HepG2 (cell line): ENCODE results near the gene GDF15. TPM values are rescaled to one million over a fixed set of nuclear protein-coding genes. Genes with fewer than 3 reads are reported as not detected.

Experiments used
- AKAP8 ChIP-seq: sonication (generic); formaldehyde crosslinking; IDR thresholded peaks from 2 replicates; pipeline ENCODE4 v1.5.1; 2020; ENCODE audit warnings: mild to moderate bottlenecking, missing genetic modification reagents
- ETV6 ChIP-seq: sonication (generic); formaldehyde crosslinking; conservative IDR thresholded peaks from 2 replicates; pipeline ENCODE4 v1.4.0; 2020; ENCODE audit warnings: missing genetic modification reagents
- FOXA3 ChIP-seq: IDR thresholded peaks from 2 replicates; pipeline ENCODE4 v1.6.1; 2016; ENCODE audit warnings: missing genetic modification reagents, missing compliant biosample characterization
- MYNN ChIP-seq: sonication (generic); formaldehyde crosslinking; IDR thresholded peaks from 2 replicates; pipeline ENCODE4 v1.4.0; 2020; ENCODE audit warnings: mild to moderate bottlenecking, low read depth, missing genetic modification reagents
- NAIF1 ChIP-seq: sonication (generic); formaldehyde crosslinking; IDR thresholded peaks from 2 replicates; pipeline ENCODE4 v1.5.0; 2020; ENCODE audit warnings: mild to moderate bottlenecking, missing genetic modification reagents, borderline replicate concordance
- NFYB ChIP-seq: sonication (generic); formaldehyde crosslinking; IDR thresholded peaks from 2 replicates; pipeline ENCODE4 v1.4.0; 2020; ENCODE audit warnings: missing genetic modification reagents
- NONO ChIP-seq, 2 experiments: fragments of 450-650 bp in 1 of 2; sonication (generic) in 1 of 2; formaldehyde crosslinking in 1 of 2; IDR thresholded peaks in 1 of 2; conservative IDR thresholded peaks in 1 of 2; 2 replicates each; pipeline versions ENCODE4 v1.6.1 to v1.8.0; 2017 to 2022; ENCODE audit warnings: mild to moderate bottlenecking in 1 of 2, missing genetic modification reagents in 1 of 2, moderate library complexity in 1 of 2
- SP1 ChIP-seq, 2 experiments: fragments of 450-650 bp in 1 of 2; sonication (generic) in 1 of 2; formaldehyde crosslinking in 1 of 2; IDR thresholded peaks; 2 replicates each; pipeline versions ENCODE4 v1.4.0 to v1.6.1; 2016 to 2020; ENCODE audit warnings: missing genetic modification reagents in 1 of 2
- ZC3H4 ChIP-seq: sonication (generic); formaldehyde crosslinking; IDR thresholded peaks from 2 replicates; pipeline ENCODE4 v1.4.0; 2020; ENCODE audit warnings: missing genetic modification reagents, borderline replicate concordance
- ZNF546 ChIP-seq: sonication (generic); formaldehyde crosslinking; conservative IDR thresholded peaks from 2 replicates; pipeline ENCODE4 v1.8.1; 2023; ENCODE audit warnings: mild to moderate bottlenecking, missing genetic modification reagents
- ZNF550 ChIP-seq: sonication (generic); formaldehyde crosslinking; IDR thresholded peaks from 2 replicates; pipeline ENCODE4 v1.4.0; 2020; ENCODE audit warnings: mild to moderate bottlenecking, missing genetic modification reagents, borderline replicate concordance
- ZNF747 ChIP-seq: sonication (generic); formaldehyde crosslinking; IDR thresholded peaks from 2 replicates; pipeline ENCODE4 v1.8.1; 2023; ENCODE audit warnings: missing genetic modification reagents, mild to moderate bottlenecking, borderline replicate concordance
- ZNF772 ChIP-seq: sonication (generic); formaldehyde crosslinking; IDR thresholded peaks from 2 replicates; pipeline ENCODE4 v1.5.0; 2020; ENCODE audit warnings: mild to moderate bottlenecking, missing genetic modification reagents
- ZNF773 ChIP-seq: sonication (generic); formaldehyde crosslinking; IDR thresholded peaks from 2 replicates; pipeline ENCODE4 v1.4.0; 2020; ENCODE audit warnings: missing genetic modification reagents, borderline replicate concordance
- ZNF782 ChIP-seq: sonication (generic); formaldehyde crosslinking; IDR thresholded peaks from 2 replicates; pipeline ENCODE4 v1.4.0; 2020; ENCODE audit warnings: missing genetic modification reagents, mild to moderate bottlenecking, borderline replicate concordance
- polyA plus RNA-seq, 8 experiments: library from polyadenylated mRNA; depleted of rRNA in 3 of 8; stranded (reverse) in 7 of 8; unstranded in 1 of 8; fragments of >200 nt; fragmentation: Illumina TruSeq in 4 of 8; extraction: Trizol in 4 of 8; gene quantifications; 2 replicates each; pipeline versions ENCODE4 v1.2.1 to v1.2.3, GENCODE V29; 2011 to 2016; ENCODE audit warnings: low read depth in 4 of 8, missing spikeins in 1 of 8, mixed read lengths in 1 of 8; ENCODE audit not compliant: insufficient read depth in 1 of 8
- total RNA-seq, 5 experiments: library from RNA; depleted of rRNA; stranded (reverse); fragments of >200 nt; fragmentation: Illumina TruSeq; extraction: Trizol; gene quantifications; 2 replicates each; pipeline ENCODE4 v1.2.3, GENCODE V29; 2016; ENCODE audit warnings: low read depth in 1 of 5
- TF ChIP-seq, protein P1 (sequence below): sonication (generic); formaldehyde crosslinking; IDR thresholded peaks from 2 replicates; pipeline ENCODE4 v1.8.0; 2022; ENCODE audit warnings: missing genetic modification reagents, low read depth, mild to moderate bottlenecking, borderline replicate concordance
- TF ChIP-seq, protein P2 (sequence below): sonication (generic); formaldehyde crosslinking; IDR thresholded peaks from 2 replicates; pipeline ENCODE4 v1.5.0; 2020; ENCODE audit warnings: mild to moderate bottlenecking, missing genetic modification reagents
- TF ChIP-seq, protein P3 (sequence below): sonication (generic); formaldehyde crosslinking; conservative IDR thresholded peaks from 2 replicates; pipeline ENCODE4 v1.8.1; 2023; ENCODE audit warnings: missing genetic modification reagents
- TF ChIP-seq, protein P4 (sequence below): sonication (generic); formaldehyde crosslinking; IDR thresholded peaks from 2 replicates; pipeline ENCODE4 v1.5.1; 2020; ENCODE audit warnings: mild to moderate bottlenecking, missing genetic modification reagents, moderate library complexity

Gene GDF15
- total and polyA plus RNA-seq, 2 of the 13 experiments (the other 11 are each of a cell fraction or from before 2014, with no cell fraction given) = 146 to 422 TPM

DNA sequence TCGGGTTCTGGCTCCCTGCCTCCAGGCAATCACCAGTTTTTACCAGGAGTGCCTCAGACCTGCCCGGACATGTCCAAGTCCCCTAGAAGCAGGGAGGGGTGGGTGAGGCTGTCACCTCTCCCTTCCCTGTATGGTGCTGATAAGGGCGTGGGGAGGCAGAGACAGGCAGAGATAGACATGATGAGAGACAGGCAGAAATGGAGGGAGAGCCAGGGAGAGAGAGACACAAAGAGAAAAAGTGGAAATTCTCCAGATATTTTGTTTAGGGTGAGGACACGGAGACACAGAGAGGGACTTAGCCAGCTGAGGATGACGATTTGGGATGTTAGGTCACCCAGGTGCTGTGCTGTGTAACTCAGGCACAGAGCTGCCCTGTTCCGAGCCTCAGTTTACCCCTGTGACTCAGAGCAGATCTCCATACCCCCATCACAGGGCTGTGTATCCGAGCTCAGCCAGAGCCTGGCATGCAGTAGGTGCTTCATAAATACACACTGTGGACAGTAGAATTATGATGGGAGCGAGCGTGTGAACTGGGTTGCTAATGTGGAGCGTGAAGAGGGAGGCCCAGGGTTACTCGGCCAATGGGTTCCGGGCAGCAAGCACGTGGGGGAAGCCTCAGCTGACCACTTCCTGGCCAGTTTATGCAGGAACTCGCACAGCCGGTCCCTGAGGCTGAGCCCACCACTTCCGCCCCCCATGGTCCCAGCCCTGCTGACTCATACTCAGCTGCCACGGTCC is 11.9 kb upstream of the GDF15 start (continued):
- TF ChIP-seq NONO (IDR thresholded peaks at IDR 0.05) = no peak
- no peak; the same call in 1 of the 2 replicates for TF ChIP-seq NONO (CRISPR knock-in tag; conservative IDR thresholded peaks at IDR 0.05)
- 0 out of 2 replicates have a peak, but pooled peaks have one; percentile 23 for TF ChIP-seq ZNF550 (CRISPR knock-in tag)
- TF ChIP-seq ZNF546 (CRISPR knock-in tag) = no peak
- TF ChIP-seq AKAP8 = no peak; the same call in 1 of the 2 replicates
- TF ChIP-seq, protein P1, sequence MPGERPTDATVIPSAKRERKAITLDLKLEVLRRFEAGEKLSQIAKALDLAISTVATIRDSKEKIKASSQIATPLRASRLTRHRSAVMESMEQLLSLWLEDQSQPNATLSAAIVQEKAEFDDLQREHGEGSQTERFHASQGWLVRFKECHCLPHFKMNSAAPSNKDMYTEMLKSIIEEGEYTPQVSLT (CRISPR knock-in tag) = no peak
- peak; percentile 69 for TF ChIP-seq FOXA3
- peak; percentile 34; the same call in 1 of the 2 replicates for TF ChIP-seq ZC3H4 (CRISPR knock-in tag)
- 0 out of 2 replicates have a peak, but pooled peaks have one; percentile 41 for TF ChIP-seq ZNF747
- no peak for TF ChIP-seq ZNF782
- TF ChIP-seq NFYB (CRISPR knock-in tag) = peak; percentile 48
- TF ChIP-seq, protein P2, sequence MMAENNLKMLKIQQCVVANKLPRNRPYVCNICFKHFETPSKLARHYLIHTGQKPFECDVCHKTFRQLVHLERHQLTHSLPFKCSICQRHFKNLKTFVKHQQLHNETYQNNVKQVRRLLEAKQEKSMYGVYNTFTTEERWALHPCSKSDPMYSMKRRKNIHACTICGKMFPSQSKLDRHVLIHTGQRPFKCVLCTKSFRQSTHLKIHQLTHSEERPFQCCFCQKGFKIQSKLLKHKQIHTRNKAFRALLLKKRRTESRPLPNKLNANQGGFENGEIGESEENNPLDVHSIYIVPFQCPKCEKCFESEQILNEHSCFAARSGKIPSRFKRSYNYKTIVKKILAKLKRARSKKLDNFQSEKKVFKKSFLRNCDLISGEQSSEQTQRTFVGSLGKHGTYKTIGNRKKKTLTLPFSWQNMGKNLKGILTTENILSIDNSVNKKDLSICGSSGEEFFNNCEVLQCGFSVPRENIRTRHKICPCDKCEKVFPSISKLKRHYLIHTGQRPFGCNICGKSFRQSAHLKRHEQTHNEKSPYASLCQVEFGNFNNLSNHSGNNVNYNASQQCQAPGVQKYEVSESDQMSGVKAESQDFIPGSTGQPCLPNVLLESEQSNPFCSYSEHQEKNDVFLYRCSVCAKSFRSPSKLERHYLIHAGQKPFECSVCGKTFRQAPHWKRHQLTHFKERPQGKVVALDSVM (CRISPR knock-in tag) = peak; percentile 68; the same call in 1 of the 2 replicates
- TF ChIP-seq MYNN = no peak
- TF ChIP-seq SP1 (IDR thresholded peaks at IDR 0.05) = no peak
- 0 out of 2 replicates have a peak, but pooled peaks have one; percentile 18 for TF ChIP-seq SP1 (CRISPR knock-in tag; IDR thresholded peaks at IDR 0.05)
- TF ChIP-seq, protein P3, sequence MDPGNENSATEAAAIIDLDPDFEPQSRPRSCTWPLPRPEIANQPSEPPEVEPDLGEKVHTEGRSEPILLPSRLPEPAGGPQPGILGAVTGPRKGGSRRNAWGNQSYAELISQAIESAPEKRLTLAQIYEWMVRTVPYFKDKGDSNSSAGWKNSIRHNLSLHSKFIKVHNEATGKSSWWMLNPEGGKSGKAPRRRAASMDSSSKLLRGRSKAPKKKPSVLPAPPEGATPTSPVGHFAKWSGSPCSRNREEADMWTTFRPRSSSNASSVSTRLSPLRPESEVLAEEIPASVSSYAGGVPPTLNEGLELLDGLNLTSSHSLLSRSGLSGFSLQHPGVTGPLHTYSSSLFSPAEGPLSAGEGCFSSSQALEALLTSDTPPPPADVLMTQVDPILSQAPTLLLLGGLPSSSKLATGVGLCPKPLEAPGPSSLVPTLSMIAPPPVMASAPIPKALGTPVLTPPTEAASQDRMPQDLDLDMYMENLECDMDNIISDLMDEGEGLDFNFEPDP (CRISPR knock-in tag) = no peak
- no peak; the same call in 1 of the 2 replicates for TF ChIP-seq ZNF772 (CRISPR knock-in tag)
- TF ChIP-seq ETV6 = no peak; the same call in 1 of the 2 replicates
- TF ChIP-seq ZNF773 (CRISPR knock-in tag) = no peak
- 0 out of 2 replicates have a peak, but pooled peaks have one; percentile 25 for TF ChIP-seq NAIF1 (CRISPR knock-in tag)
- TF ChIP-seq, protein P4, sequence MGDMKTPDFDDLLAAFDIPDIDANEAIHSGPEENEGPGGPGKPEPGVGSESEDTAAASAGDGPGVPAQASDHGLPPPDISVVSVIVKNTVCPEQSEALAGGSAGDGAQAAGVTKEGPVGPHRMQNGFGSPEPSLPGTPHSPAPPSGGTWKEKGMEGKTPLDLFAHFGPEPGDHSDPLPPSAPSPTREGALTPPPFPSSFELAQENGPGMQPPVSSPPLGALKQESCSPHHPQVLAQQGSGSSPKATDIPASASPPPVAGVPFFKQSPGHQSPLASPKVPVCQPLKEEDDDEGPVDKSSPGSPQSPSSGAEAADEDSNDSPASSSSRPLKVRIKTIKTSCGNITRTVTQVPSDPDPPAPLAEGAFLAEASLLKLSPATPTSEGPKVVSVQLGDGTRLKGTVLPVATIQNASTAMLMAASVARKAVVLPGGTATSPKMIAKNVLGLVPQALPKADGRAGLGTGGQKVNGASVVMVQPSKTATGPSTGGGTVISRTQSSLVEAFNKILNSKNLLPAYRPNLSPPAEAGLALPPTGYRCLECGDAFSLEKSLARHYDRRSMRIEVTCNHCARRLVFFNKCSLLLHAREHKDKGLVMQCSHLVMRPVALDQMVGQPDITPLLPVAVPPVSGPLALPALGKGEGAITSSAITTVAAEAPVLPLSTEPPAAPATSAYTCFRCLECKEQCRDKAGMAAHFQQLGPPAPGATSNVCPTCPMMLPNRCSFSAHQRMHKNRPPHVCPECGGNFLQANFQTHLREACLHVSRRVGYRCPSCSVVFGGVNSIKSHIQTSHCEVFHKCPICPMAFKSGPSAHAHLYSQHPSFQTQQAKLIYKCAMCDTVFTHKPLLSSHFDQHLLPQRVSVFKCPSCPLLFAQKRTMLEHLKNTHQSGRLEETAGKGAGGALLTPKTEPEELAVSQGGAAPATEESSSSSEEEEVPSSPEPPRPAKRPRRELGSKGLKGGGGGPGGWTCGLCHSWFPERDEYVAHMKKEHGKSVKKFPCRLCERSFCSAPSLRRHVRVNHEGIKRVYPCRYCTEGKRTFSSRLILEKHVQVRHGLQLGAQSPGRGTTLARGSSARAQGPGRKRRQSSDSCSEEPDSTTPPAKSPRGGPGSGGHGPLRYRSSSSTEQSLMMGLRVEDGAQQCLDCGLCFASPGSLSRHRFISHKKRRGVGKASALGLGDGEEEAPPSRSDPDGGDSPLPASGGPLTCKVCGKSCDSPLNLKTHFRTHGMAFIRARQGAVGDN (CRISPR knock-in tag) = peak; percentile 99
